HepG2 (cell line): ENCODE measurements around the gene UBFD1. TPM values are rescaled to one million over a fixed set of nuclear protein-coding genes. Genes with fewer than 3 reads are reported as not detected.

Experiments
- BCL6 ChIP-seq: IDR thresholded peaks from 2 replicates; pipeline ENCODE4 v1.6.1; 2016; ENCODE audit warnings: missing genetic modification reagents, missing compliant biosample characterization
- CCDC6 ChIP-seq: sonication (generic); formaldehyde crosslinking; IDR thresholded peaks from 2 replicates; pipeline ENCODE4 v1.8.1; 2022; ENCODE audit warnings: mild to moderate bottlenecking, missing genetic modification reagents, moderate library complexity
- E2F1 ChIP-seq: sonication (generic); formaldehyde crosslinking; IDR thresholded peaks from 2 replicates; pipeline ENCODE4 v1.5.0; 2020; ENCODE audit warnings: missing genetic modification reagents
- ETV6 ChIP-seq: sonication (generic); formaldehyde crosslinking; conservative IDR thresholded peaks from 2 replicates; pipeline ENCODE4 v1.4.0; 2020; ENCODE audit warnings: missing genetic modification reagents
- GRHL1 ChIP-seq: sonication (generic); formaldehyde crosslinking; conservative IDR thresholded peaks from 2 replicates; pipeline ENCODE4 v1.8.0; 2022; ENCODE audit warnings: missing genetic modification reagents
- HOXA5 ChIP-seq: sonication (generic); formaldehyde crosslinking; IDR thresholded peaks from 2 replicates; pipeline ENCODE4 v1.4.0; 2020; ENCODE audit warnings: missing genetic modification reagents
- IRX3 ChIP-seq: sonication (generic); formaldehyde crosslinking; IDR thresholded peaks from 2 replicates; pipeline ENCODE4 v1.8.1; 2023; ENCODE audit warnings: mild to moderate bottlenecking, low read depth, missing genetic modification reagents, borderline replicate concordance
- NR1H2 ChIP-seq: sonication (generic); formaldehyde crosslinking; IDR thresholded peaks from 2 replicates; pipeline ENCODE4 v1.8.1; 2022; ENCODE audit warnings: low read depth, missing genetic modification reagents, borderline replicate concordance
- NRL ChIP-seq: sonication (generic); formaldehyde crosslinking; IDR thresholded peaks from 2 replicates; pipeline ENCODE4 v1.5.0; 2020; ENCODE audit warnings: missing genetic modification reagents, mild to moderate bottlenecking, moderate library complexity, borderline replicate concordance
- PHF5A ChIP-seq: IDR thresholded peaks from one replicate; pipeline ENCODE4 v1.6.1; 2018; ENCODE audit warnings: low read depth, missing genetic modification reagents; ENCODE audit not compliant: unreplicated experiment
- RFXAP ChIP-seq: sonication (generic); formaldehyde crosslinking; IDR thresholded peaks from 2 replicates; pipeline ENCODE4 v1.4.0; 2020; ENCODE audit warnings: missing genetic modification reagents, borderline replicate concordance
- SKI ChIP-seq: fragments of 450-650 bp; IDR thresholded peaks from one replicate; pipeline ENCODE4 v1.6.1; 2018; ENCODE audit warnings: mild to moderate bottlenecking; ENCODE audit not compliant: partially characterized antibody
- SNRNP70 ChIP-seq: fragments of 200-400 bp; formaldehyde crosslinking; IDR thresholded peaks from 2 replicates; pipeline ENCODE4 v1.6.1; 2017; ENCODE audit warnings: mild to moderate bottlenecking, low read depth, low read length, moderate library complexity
- SP4 ChIP-seq: sonication (generic); formaldehyde crosslinking; IDR thresholded peaks from 2 replicates; pipeline ENCODE4 v1.8.1; 2023; ENCODE audit warnings: mild to moderate bottlenecking, missing genetic modification reagents
- STAT6 ChIP-seq: sonication (generic); formaldehyde crosslinking; IDR thresholded peaks from 2 replicates; pipeline ENCODE4 v1.4.0; 2020; ENCODE audit warnings: missing genetic modification reagents, mild to moderate bottlenecking, borderline replicate concordance
- U2AF2 ChIP-seq: fragments of 200-400 bp; formaldehyde crosslinking; IDR thresholded peaks from 2 replicates; pipeline ENCODE4 v1.6.1; 2017; ENCODE audit warnings: low read depth, mild to moderate bottlenecking, low read length
- XRCC5 ChIP-seq: fragments of 200-400 bp; formaldehyde crosslinking; optimal IDR thresholded peaks from 2 replicates; pipeline ENCODE3; 2017; ENCODE audit warnings: mild to moderate bottlenecking, low read length
- YEATS4 ChIP-seq: sonication (generic); formaldehyde crosslinking; IDR thresholded peaks from 2 replicates; pipeline ENCODE4 v1.4.0; 2020; ENCODE audit warnings: missing genetic modification reagents, borderline replicate concordance
- ZBTB42 ChIP-seq: sonication (generic); formaldehyde crosslinking; IDR thresholded peaks from 2 replicates; pipeline ENCODE4 v1.5.0; 2020; ENCODE audit warnings: mild to moderate bottlenecking, missing genetic modification reagents
- ZEB1 ChIP-seq: IDR thresholded peaks from 2 replicates; pipeline ENCODE4 v1.6.1; 2012; ENCODE audit warnings: mild to moderate bottlenecking, low read depth, inconsistent platforms; ENCODE audit not compliant: insufficient replicate concordance
- ZNF275 ChIP-seq: sonication (generic); formaldehyde crosslinking; IDR thresholded peaks from 2 replicates; pipeline ENCODE4 v1.8.0; 2022; ENCODE audit warnings: missing genetic modification reagents, mild to moderate bottlenecking, inconsistent platforms, borderline replicate concordance
- ZNF30 ChIP-seq: sonication (generic); formaldehyde crosslinking; IDR thresholded peaks from 2 replicates; pipeline ENCODE4 v1.5.0; 2020; ENCODE audit warnings: mild to moderate bottlenecking, missing genetic modification reagents
- ZNF451 ChIP-seq: sonication (generic); formaldehyde crosslinking; IDR thresholded peaks from 2 replicates; pipeline ENCODE4 v1.5.0; 2020; ENCODE audit warnings: mild to moderate bottlenecking, missing genetic modification reagents
- ZNF780A ChIP-seq: sonication (generic); formaldehyde crosslinking; IDR thresholded peaks from 2 replicates; pipeline ENCODE4 v1.8.0; 2022; ENCODE audit warnings: mild to moderate bottlenecking, missing genetic modification reagents, moderate library complexity
- polyA plus RNA-seq, 8 experiments: library from polyadenylated mRNA; depleted of rRNA in 3 of 8; stranded (reverse) in 7 of 8; unstranded in 1 of 8; fragments of >200 nt; fragmentation: Illumina TruSeq in 4 of 8; extraction: Trizol in 4 of 8; gene quantifications; 2 replicates each; pipeline versions ENCODE4 v1.2.1 to v1.2.3, GENCODE V29; 2011 to 2016; ENCODE audit warnings: low read depth in 4 of 8, missing spikeins in 1 of 8, mixed read lengths in 1 of 8; ENCODE audit not compliant: insufficient read depth in 1 of 8
- total RNA-seq, 5 experiments: library from RNA; depleted of rRNA; stranded (reverse); fragments of >200 nt; fragmentation: Illumina TruSeq; extraction: Trizol; gene quantifications; 2 replicates each; pipeline ENCODE4 v1.2.3, GENCODE V29; 2016; ENCODE audit warnings: low read depth in 1 of 5

UBFD1 gene
- total and polyA plus RNA-seq, 2 of the 13 experiments (the other 11 are each of a cell fraction or from before 2014, with no cell fraction given) = 100 to 111 TPM

DNA sequence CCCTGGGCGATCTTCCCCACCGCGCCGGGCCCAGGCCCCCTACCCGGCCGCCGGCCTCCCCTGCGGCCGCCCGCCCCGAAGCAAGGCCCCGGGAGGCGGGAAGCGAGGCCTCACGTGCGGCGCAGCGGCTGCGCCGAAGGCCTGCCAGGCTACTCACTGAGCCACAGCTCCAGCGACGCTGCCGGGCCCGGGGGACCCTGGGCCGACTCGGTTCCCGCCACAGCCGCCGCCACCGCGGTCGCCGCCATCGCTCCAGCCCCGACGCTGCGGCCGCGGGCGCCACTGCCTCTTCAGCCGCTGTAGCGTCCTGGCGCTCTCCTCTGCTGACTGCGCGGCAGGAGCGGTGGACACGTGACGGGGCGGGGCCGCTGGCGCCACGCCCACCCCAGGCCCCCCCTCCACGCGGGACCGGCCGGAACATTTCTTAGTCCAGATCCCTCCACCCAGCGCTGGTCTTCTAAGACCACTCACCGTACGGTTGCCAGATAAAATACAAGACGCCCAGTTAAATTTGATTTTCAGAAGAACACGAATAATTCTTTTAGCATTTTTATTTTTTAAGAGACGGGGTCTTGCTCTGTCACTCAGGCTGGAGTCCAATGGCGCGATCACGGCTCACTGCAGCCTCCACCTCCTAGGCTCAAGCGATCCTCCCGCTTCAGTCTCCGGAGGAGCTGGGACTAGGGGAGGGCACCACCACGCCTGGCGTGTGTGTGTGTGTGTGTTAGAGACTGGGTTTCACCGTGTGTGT, 47.2 kb upstream of the UBFD1 start, which contains the start of gene GGA2 (continued):
- TF ChIP-seq ZNF780A (CRISPR knock-in tag) (no peak), SP4 (CRISPR knock-in tag) (peak; percentile 99), ZNF451 (CRISPR knock-in tag) (peak; percentile 95), ETV6 (CRISPR knock-in tag) (peak; percentile 98), NRL (CRISPR knock-in tag) (peak; percentile 79), STAT6 (CRISPR knock-in tag) (no peak), NR1H2 (CRISPR knock-in tag) (peak; percentile 96), BCL6 (CRISPR knock-in tag) (peak; percentile 69; the same call in 1 of the 2 replicates), XRCC5 (peak; percentile 90), ZBTB42 (CRISPR knock-in tag) (no peak), E2F1 (CRISPR knock-in tag) (peak; percentile 87), PHF5A (CRISPR knock-in tag) (peak; percentile 63), YEATS4 (CRISPR knock-in tag) (peak; percentile 99), U2AF2 (no peak), GRHL1 (CRISPR knock-in tag) (no peak), ZEB1 (no peak), IRX3 (CRISPR knock-in tag) (peak; percentile 99), SNRNP70 (no peak), ZNF30 (CRISPR knock-in tag) (no peak), SKI (peak; percentile 60), RFXAP (CRISPR knock-in tag) (peak; percentile 96), ZNF275 (peak; percentile 93), HOXA5 (CRISPR knock-in tag) (peak; percentile 96), CCDC6 (peak; percentile 91)
